Progenitor cell of endocrine pancreas (in vitro differentiated cells): ENCODE measurements around the gene GLIS1. TPM values are rescaled to one million over a fixed set of nuclear protein-coding genes. Genes with fewer than 3 reads are reported as not detected.

Source experiments
- DNase-seq: peaks from one replicate; pipeline ENCODE4 v3.0.0; 2021; ENCODE audit warnings: low spot score; ENCODE audit not compliant: unreplicated experiment
- H3K27ac Mint-ChIP-seq: 2 replicates; pipeline ENCODE4 v1.8.0; 2021; ENCODE audit warnings: mild to moderate bottlenecking, moderate library complexity, mixed read lengths
- H3K27me3 Mint-ChIP-seq: 2 replicates; pipeline ENCODE4 v1.8.0; 2021; ENCODE audit warnings: mixed read lengths
- H3K36me3 Mint-ChIP-seq: 2 replicates; pipeline ENCODE4 v1.8.0; 2022; ENCODE audit warnings: mixed read lengths; ENCODE audit not compliant: insufficient read depth
- H3K4me1 Mint-ChIP-seq: 2 replicates; pipeline ENCODE4 v1.8.0; 2021; ENCODE audit warnings: low read depth, mixed read lengths
- H3K4me3 Mint-ChIP-seq: 2 replicates; pipeline ENCODE4 v1.8.0; 2021; ENCODE audit warnings: low read depth, mild to moderate bottlenecking, moderate library complexity, mixed read lengths
- H3K9me3 Mint-ChIP-seq: 2 replicates; pipeline ENCODE4 v1.8.0; 2021; ENCODE audit warnings: low read depth, mixed read lengths
- total RNA-seq: library from RNA; stranded (reverse); gene quantifications from 2 replicates; pipeline ENCODE4 v1.2.1, GENCODE V29; 2021
- TF ChIP-seq, protein P1 (sequence below): fragments of 200-600 bp; sonication (generic); IDR thresholded peaks from one replicate; pipeline ENCODE4 v1.5.0; 2021; ENCODE audit warnings: antibody characterized with exemption, mild to moderate bottlenecking; ENCODE audit not compliant: unreplicated experiment

GLIS1 gene
- total RNA-seq, 1 donor from 2014 or later: not detected

GRCh38 chr1:53710584-53710983, 28.4 kb downstream of the GLIS1 start:
- peaks cover 12% of the 10 kb centered on the region for H3K27me3 Mint-ChIP-seq
- H3K36me3 Mint-ChIP-seq: no peaks in the 10 kb centered on the region
- H3K27ac Mint-ChIP-seq: no peak overlapping the region
- H3K4me3 Mint-ChIP-seq: no peak overlapping the region
- no peak for DNase-seq
- peaks cover 10% of the 10 kb centered on the region for H3K4me1 Mint-ChIP-seq
- peaks cover 3% of the 10 kb centered on the region for H3K9me3 Mint-ChIP-seq
- TF ChIP-seq, protein P1, sequence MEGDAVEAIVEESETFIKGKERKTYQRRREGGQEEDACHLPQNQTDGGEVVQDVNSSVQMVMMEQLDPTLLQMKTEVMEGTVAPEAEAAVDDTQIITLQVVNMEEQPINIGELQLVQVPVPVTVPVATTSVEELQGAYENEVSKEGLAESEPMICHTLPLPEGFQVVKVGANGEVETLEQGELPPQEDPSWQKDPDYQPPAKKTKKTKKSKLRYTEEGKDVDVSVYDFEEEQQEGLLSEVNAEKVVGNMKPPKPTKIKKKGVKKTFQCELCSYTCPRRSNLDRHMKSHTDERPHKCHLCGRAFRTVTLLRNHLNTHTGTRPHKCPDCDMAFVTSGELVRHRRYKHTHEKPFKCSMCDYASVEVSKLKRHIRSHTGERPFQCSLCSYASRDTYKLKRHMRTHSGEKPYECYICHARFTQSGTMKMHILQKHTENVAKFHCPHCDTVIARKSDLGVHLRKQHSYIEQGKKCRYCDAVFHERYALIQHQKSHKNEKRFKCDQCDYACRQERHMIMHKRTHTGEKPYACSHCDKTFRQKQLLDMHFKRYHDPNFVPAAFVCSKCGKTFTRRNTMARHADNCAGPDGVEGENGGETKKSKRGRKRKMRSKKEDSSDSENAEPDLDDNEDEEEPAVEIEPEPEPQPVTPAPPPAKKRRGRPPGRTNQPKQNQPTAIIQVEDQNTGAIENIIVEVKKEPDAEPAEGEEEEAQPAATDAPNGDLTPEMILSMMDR: no peak

DNA sequence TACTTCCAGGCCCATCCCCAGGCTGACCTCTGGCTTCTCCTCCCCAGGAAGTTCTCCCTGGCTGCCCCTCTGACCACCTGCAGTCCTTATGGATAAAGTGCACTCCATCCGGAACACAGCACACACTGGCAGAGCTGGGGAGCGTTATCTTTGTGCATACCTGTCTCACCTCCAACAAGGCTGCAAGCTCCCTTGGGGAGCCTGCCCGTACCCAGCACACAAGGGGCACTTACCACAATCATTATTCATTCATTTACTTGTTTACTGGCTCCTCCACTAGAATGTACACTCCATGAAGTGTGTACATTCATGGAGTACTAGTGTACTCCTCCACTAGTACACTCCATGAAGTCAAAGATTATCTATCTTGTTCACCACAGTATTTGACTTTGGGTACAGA, 30.3 kb downstream of the GLIS1 start:
- DNase-seq: no peak
- TF ChIP-seq, protein P1: no peak
- peaks cover 12% of the 10 kb centered on the region for H3K27me3 Mint-ChIP-seq
- H3K4me3 Mint-ChIP-seq: no peak overlapping the region
- H3K36me3 Mint-ChIP-seq: no peaks in the 10 kb centered on the region
- peaks cover 21% of the 10 kb centered on the region for H3K4me1 Mint-ChIP-seq
- H3K9me3 Mint-ChIP-seq: peaks cover 3% of the 10 kb centered on the region
- no peak overlapping the region for H3K27ac Mint-ChIP-seq

DNA sequence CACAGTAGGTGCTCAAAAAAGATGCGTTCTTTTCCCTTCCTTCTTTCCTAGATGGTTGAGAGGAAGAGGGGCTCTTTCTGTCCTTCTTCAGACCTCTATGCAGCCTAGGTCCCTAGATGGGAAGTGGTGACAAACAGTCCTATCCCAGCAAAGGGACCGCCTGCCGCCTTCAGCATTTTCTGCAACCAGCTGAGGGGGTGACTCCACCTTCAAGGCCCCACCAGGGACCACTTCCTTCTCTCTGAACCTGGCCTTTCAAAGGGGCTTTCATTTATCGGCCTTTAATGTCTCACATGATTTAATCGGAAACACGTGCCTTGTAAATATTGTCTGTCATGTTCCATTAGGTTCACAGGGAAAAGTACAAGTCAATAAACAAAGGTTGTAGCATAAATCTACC, 32.6 kb downstream of the GLIS1 start:
- Mint-ChIP-seq H3K27me3 (peaks cover 5% of the 10 kb centered on the region), H3K4me3 (no peak overlapping the region), H3K36me3 (no peaks in the 10 kb centered on the region), H3K27ac (no peak overlapping the region), H3K4me1 (peaks cover 30% of the 10 kb centered on the region), H3K9me3 (no peaks in the 10 kb centered on the region)
- no peak for DNase-seq
- TF ChIP-seq, protein P1: no peak

GRCh38 chr1:53705446-53706096, 33.4 kb downstream of the GLIS1 start:
- peaks cover 30% of the 10 kb centered on the region for H3K4me1 Mint-ChIP-seq

DNA sequence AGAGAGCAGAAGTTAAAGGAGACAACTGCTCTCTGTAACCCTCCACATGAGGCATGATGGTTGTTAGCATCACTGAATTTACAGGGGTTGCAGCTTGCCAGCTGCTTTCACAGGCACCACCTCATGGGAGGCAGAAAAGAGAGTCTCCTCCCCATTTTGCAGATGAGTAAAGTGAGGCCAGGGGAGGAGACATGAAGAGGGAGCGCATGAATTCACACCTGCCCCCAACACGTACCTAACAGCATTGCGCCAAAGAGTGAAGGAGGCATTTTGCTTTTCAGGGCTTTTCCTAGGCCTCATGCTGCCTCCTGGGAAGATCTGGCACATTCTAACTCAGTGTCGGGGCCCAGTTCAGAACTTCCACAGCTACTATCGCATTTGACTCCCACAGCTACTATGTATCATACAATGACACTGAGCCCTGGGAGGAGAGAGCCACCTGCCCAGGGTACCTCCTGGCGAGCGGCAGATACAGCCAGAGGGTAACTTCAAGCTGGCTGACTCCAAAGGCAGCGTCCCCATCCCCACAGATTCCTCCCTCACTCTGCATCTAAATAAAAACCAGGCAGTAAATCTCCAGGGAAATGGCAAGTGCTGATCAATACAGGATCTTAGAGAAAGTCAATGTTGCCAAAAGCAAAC, 34.0 kb downstream of the GLIS1 start:
- H3K27ac Mint-ChIP-seq: no peak overlapping the region
- TF ChIP-seq, protein P1: no peak
- H3K4me3 Mint-ChIP-seq: no peak overlapping the region
- peaks cover 30% of the 10 kb centered on the region for H3K4me1 Mint-ChIP-seq
- no peak for DNase-seq
- no peaks in the 10 kb centered on the region for H3K36me3 Mint-ChIP-seq
- H3K27me3 Mint-ChIP-seq: peaks cover 3% of the 10 kb centered on the region
- no peaks in the 10 kb centered on the region for H3K9me3 Mint-ChIP-seq

More at GRCh38 chr1:53705446-53706096, 33.4 kb downstream of the GLIS1 start:
- no peak for DNase-seq
- TF ChIP-seq, protein P1: no peak
- Mint-ChIP-seq H3K36me3 (no peaks in the 10 kb centered on the region), H3K9me3 (no peaks in the 10 kb centered on the region), H3K4me3 (no peak overlapping the region), H3K27ac (no peak overlapping the region), H3K27me3 (peaks cover 3% of the 10 kb centered on the region)
